Stimulated activated naive B cell treated with anti-CD40 and anti-IgM and Interleukin-4, amounts not matched to agents 10 μg/mL and 1 μg/mL and 100 μg/mL, for 72 hours (primary cell): ENCODE measurements around the gene TIA1.
"Not testable (repeated sequence)": the region's sequence is repeated elsewhere in the genome, so short reads cannot be mapped to it uniquely, and the experiment has no call there.

Source experiments
- ATAC-seq, 2 donors: fragments of 150-1000 bp; cut with Tn5 transposase; replicated peaks; 2 replicates each; pipeline ENCODE4 v1.10.0; 2021; ENCODE audit warnings: moderate library complexity in 1 of 2
- DNase-seq: peaks from one replicate; pipeline ENCODE4 v3.0.0; 2021
- H3K27ac Mint-ChIP-seq: one replicate; pipeline ENCODE4 v1.8.0; 2022; ENCODE audit warnings: mild to moderate bottlenecking, mixed read lengths
- H3K27me3 Mint-ChIP-seq, 2 donors: one replicate each; pipeline ENCODE4 v1.8.0; 2022; ENCODE audit warnings: mixed read lengths in 2 of 2
- H3K36me3 Mint-ChIP-seq, 2 donors: one replicate each; pipeline ENCODE4 v1.8.0; 2022; ENCODE audit warnings: mixed read lengths in 2 of 2, mild to moderate bottlenecking in 1 of 2
- H3K4me1 Mint-ChIP-seq, 2 donors: one replicate each; pipeline ENCODE4 v1.8.0; 2022; ENCODE audit warnings: mixed read lengths in 2 of 2, mild to moderate bottlenecking in 1 of 2
- H3K4me3 Mint-ChIP-seq, 2 donors: one replicate each; pipeline ENCODE4 v1.8.0; 2022; ENCODE audit warnings: mild to moderate bottlenecking in 2 of 2, mixed read lengths in 2 of 2, moderate library complexity in 1 of 2
- H3K9me3 Mint-ChIP-seq, 2 donors: one replicate each; pipeline ENCODE4 v1.8.0; 2022; ENCODE audit warnings: mixed read lengths in 2 of 2, mild to moderate bottlenecking in 1 of 2

TIA1 gene, protein sequence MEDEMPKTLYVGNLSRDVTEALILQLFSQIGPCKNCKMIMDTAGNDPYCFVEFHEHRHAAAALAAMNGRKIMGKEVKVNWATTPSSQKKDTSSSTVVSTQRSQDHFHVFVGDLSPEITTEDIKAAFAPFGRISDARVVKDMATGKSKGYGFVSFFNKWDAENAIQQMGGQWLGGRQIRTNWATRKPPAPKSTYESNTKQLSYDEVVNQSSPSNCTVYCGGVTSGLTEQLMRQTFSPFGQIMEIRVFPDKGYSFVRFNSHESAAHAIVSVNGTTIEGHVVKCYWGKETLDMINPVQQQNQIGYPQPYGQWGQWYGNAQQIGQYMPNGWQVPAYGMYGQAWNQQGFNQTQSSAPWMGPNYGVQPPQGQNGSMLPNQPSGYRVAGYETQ

GRCh38 chr2:70248181-70248847, at the start of gene TIA1:
TIA1 (minus strand) TSS chr2:70248628; CDS start chr2:70248430, 198 bp downstream.
- peak; percentile 98 for ATAC-seq
- H3K4me3 Mint-ChIP-seq = peak within 1 kb of the TSS; percentile 89 to 94
- H3K27ac Mint-ChIP-seq = peak within 1 kb of the TSS; percentile 100
- H3K27me3 Mint-ChIP-seq = peaks cover 5 to 6% of the 10 kb centered on the region in 2 donors
- peak; percentile 96 for DNase-seq
- H3K4me1 Mint-ChIP-seq = peaks cover 19 to 33% of the 10 kb centered on the region in 2 donors
- peaks cover 0 to 1% of the 10 kb centered on the region in 2 donors for H3K9me3 Mint-ChIP-seq
- H3K36me3 Mint-ChIP-seq = peaks cover 7 to 14% of the 10 kb centered on the region in 2 donors

- peaks cover 11 to 28% of the 10 kb centered on the region in 2 donors for H3K4me1 Mint-ChIP-seq
- DNase-seq, H3K4me3 Mint-ChIP-seq, ATAC-seq, H3K9me3 Mint-ChIP-seq, H3K27me3 Mint-ChIP-seq: not testable (repeated sequence)
- peak overlapping the region; percentile 28 for H3K27ac Mint-ChIP-seq
- H3K36me3 Mint-ChIP-seq = peaks cover 30 to 36% of the 10 kb centered on the region in 2 donors
Observed at GRCh38 chr2:70297828-70298227, 49.4 kb upstream of the TIA1 start.

- no peak for ATAC-seq
- DNase-seq = no peak
- H3K4me3 Mint-ChIP-seq = no peak overlapping the region
- no peaks in the 10 kb centered on the region for H3K27me3 Mint-ChIP-seq
- H3K27ac Mint-ChIP-seq = peak overlapping the region; percentile 20
- peaks cover 21 to 59% of the 10 kb centered on the region in 2 donors for H3K36me3 Mint-ChIP-seq
- no peaks in the 10 kb centered on the region for H3K9me3 Mint-ChIP-seq
- peaks cover 8 to 16% of the 10 kb centered on the region in 2 donors for H3K4me1 Mint-ChIP-seq
Observed at GRCh38 chr2:70283500-70284191, 35.2 kb upstream of the TIA1 start.

DNA sequence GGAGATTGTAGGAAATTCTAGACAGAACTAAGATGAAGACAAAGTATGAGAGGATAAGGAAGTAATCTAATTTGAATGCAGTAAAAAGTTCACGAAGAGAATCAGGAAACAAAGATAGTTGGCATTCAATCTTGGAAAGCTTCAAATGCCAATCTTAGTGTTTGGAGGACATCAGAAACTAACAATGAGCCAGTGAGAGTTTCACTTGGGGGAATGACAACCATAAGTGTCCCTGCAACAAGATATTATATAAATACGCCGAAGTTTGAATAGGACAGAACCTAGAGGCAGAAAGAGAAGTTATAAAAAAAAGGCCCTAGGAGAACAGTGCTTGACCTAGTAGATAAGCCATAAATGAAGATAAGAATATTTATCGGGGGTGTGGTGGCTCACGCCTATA, 34.0 kb upstream of the TIA1 start:
- Mint-ChIP-seq H3K9me3 (no peaks in the 10 kb centered on the region), H3K36me3 (peaks cover 24 to 58% of the 10 kb centered on the region in 2 donors), H3K4me1 (peaks cover 8 to 16% of the 10 kb centered on the region in 2 donors), H3K27me3 (no peaks in the 10 kb centered on the region), H3K4me3 (no peak overlapping the region), H3K27ac (peak overlapping the region; percentile 43)
- ATAC-seq = no peak
- no peak for DNase-seq

- Mint-ChIP-seq H3K4me1 (peaks cover 8 to 10% of the 10 kb centered on the region in 2 donors), H3K27ac (no peak overlapping the region), H3K4me3 (no peak overlapping the region), H3K36me3 (peaks cover 20 to 55% of the 10 kb centered on the region in 2 donors), H3K27me3 (no peaks in the 10 kb centered on the region), H3K9me3 (no peaks in the 10 kb centered on the region)
- DNase-seq = no peak
- ATAC-seq = no peak
Observed at GRCh38 chr2:70280242-70280798, 31.9 kb upstream of the TIA1 start.

DNA sequence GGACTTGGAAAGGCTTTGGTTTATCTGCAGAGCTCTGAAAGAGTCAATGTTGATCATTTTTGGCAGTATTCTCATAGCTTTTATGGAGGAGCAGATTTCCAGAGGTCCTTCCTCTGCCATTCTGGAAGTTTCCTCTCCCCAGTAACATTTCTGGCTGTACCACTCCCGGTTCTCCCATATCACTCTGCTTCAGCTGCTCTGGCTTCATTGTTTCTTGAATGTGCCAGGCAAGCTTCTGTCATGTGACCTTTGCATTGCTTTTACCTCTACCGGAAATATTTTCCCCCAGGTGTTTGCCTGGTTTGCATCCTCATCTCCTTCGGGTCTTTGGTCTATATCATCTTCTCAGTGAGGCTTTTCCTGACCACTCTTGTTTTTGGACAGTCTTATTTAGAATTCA, 21.9 kb upstream of the TIA1 start:
- Mint-ChIP-seq H3K4me3 (no peak overlapping the region), H3K27ac (no peak overlapping the region), H3K9me3 (no peaks in the 10 kb centered on the region), H3K27me3 (no peaks in the 10 kb centered on the region), H3K36me3 (peaks cover 22 to 45% of the 10 kb centered on the region in 2 donors), H3K4me1 (peaks cover 0 to 4% of the 10 kb centered on the region in 2 donors)
- no peak for ATAC-seq
- DNase-seq = no peak

- not testable (repeated sequence) for H3K27me3 Mint-ChIP-seq, H3K9me3 Mint-ChIP-seq, H3K4me3 Mint-ChIP-seq, H3K4me1 Mint-ChIP-seq, DNase-seq, ATAC-seq, H3K27ac Mint-ChIP-seq
- H3K36me3 Mint-ChIP-seq = peaks cover 22 to 40% of the 10 kb centered on the region in 2 donors
Observed at GRCh38 chr2:70269422-70270302, 21.2 kb upstream of the TIA1 start.

- peaks cover 22 to 39% of the 10 kb centered on the region in 2 donors for H3K36me3 Mint-ChIP-seq
- DNase-seq, H3K4me1 Mint-ChIP-seq, ATAC-seq, H3K27me3 Mint-ChIP-seq, H3K9me3 Mint-ChIP-seq, H3K27ac Mint-ChIP-seq, H3K4me3 Mint-ChIP-seq: not testable (repeated sequence)
Observed at GRCh38 chr2:70266925-70267324, 18.5 kb upstream of the TIA1 start.

DNA sequence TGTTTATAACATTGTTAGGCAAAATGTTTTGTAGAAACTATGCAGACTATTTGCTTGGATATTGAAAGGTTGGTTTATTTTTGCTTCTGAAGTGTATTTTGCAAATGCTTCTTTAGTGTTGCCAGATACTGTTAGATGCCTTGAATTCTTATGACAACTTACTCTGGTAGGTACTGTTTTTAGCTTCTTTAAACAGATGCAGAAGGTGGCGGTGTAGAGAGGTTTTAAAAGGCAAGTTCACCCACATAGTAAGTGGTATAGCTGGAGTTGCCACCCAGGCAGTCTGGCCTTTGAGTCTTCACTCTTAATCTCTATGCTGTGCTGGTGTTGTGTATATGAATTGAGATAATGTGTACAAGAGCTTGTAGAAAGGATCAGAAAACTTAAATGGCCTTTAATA, 13.1 kb upstream of the TIA1 start:
- ATAC-seq = no peak
- Mint-ChIP-seq H3K36me3 (peaks cover 15 to 29% of the 10 kb centered on the region in 2 donors), H3K27ac (no peak overlapping the region), H3K9me3 (no peaks in the 10 kb centered on the region), H3K27me3 (no peaks in the 10 kb centered on the region), H3K4me3 (no peak overlapping the region), H3K4me1 (peaks cover 9 to 17% of the 10 kb centered on the region in 2 donors)
- DNase-seq = no peak

DNA sequence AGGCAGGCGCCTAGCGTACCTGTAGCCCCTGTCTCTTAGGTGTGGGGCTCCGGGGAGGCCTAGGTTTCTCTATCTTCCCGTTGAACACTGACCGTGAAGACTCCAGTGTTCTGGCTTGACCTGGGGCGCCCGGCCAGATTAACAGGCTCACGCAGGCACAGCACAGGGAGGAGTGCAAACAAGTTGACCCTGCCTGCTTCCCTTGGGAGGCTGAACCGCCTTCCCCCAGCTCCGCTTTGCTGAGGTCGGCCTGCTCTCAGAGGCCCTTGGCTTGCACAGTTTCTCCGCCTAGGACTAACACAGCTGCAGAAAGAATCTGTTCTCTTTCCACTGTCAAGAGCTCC, 10.1 kb upstream of the TIA1 start:
- Mint-ChIP-seq H3K4me3 (peak overlapping the region; percentile 92 to 93), H3K9me3 (no peaks in the 10 kb centered on the region), H3K36me3 (peaks cover 10 to 16% of the 10 kb centered on the region in 2 donors), H3K4me1 (peaks cover 9 to 17% of the 10 kb centered on the region in 2 donors), H3K27me3 (no peaks in the 10 kb centered on the region), H3K27ac (no peak overlapping the region)
- ATAC-seq (peak in 1 of 2 donors; percentile 2), DNase-seq (no peak)

DNA sequence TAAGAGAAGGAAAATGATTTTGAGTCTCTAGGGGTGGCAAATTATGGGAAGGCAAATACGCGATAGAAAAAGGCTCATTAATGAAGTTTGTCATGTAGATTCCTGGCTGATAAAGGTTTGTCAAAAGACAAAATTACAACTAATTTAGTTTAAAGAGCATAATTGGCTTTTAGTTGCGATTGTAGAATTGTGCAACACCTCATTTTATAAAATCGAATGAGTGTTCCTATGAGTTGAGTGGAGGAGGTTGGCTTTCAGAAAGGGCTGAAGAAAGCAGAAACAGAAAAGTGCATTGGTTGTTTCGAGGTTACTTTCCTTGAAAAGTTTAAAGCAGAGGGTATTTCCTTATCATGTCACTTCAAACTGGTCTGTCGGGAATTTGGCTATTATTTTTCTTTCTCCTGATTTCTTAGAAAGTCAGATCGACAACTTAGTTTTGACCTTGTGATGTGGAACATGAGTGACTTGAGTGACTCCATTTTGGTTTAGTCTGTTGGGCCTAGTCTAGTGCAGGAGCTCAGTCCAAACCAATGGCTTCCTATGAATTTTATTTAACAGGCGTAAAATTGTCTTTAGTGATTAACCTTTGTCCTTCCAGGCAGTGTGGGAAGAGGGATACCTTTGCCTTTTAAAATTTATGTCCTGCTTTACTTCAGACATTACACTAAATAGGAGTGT, 7.3 kb upstream of the TIA1 start:
- H3K27me3 Mint-ChIP-seq = no peaks in the 10 kb centered on the region
- no peak for DNase-seq
- no peak overlapping the region for H3K4me3 Mint-ChIP-seq
- no peak for ATAC-seq
- peaks cover 6 to 8% of the 10 kb centered on the region in 2 donors for H3K4me1 Mint-ChIP-seq
- no peak overlapping the region for H3K27ac Mint-ChIP-seq
- peaks cover 0 to 3% of the 10 kb centered on the region in 2 donors for H3K36me3 Mint-ChIP-seq
- no peaks in the 10 kb centered on the region for H3K9me3 Mint-ChIP-seq

DNA sequence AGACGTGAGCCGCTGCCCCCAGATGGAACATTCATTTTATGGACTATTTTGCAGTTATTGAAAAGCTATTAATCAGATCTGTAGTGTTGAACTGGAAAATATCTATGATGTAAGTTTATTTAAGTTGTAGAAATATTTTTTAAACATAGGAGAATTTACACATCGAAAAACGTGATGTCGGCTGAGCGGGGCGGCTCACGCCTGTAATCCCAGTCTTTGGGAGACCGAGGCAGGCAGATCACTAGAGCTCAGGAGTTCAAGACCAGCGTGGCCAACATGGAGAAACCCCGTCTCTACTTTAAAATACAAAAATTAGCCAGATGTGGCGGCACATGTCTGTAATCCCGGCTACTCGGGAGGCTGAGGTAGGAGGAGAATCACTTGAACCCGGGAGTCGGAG, 2.0 kb upstream of the TIA1 start:
- ATAC-seq (no peak), DNase-seq (no peak)
- H3K27ac Mint-ChIP-seq = no peak overlapping the region
- H3K4me1 Mint-ChIP-seq = peaks cover 11 to 15% of the 10 kb centered on the region in 2 donors
- H3K27me3 Mint-ChIP-seq = peaks cover 5 to 6% of the 10 kb centered on the region in 2 donors
- H3K36me3 Mint-ChIP-seq = peaks cover 4 to 14% of the 10 kb centered on the region in 2 donors
- peaks cover 0 to 1% of the 10 kb centered on the region in 2 donors for H3K9me3 Mint-ChIP-seq
- no peak overlapping the region for H3K4me3 Mint-ChIP-seq
